Astrocyte (in vitro differentiated cells and primary cell): Measurements from ENCODE around the gene UBR3. TPM values are rescaled to one million over a fixed set of nuclear protein-coding genes. Genes with fewer than 3 reads are reported as not detected.

Experiments
- DNase-seq: peaks from one replicate; pipeline ENCODE4 v3.0.0-alpha.2; 2010; ENCODE audit warnings: low read depth
- FAIRE-seq: peaks from 2 replicates; lab custom pipeline; 2011; peaks lifted over from hg19 to GRCh38; lab: Jason Lieb, UNC
- H2AFZ ChIP-seq: 2 replicates; pipeline ENCODE4 v1.6.0; 2012; ENCODE audit warnings: low read depth, low read length, inconsistent platforms
- H3K27ac ChIP-seq: 2 replicates; pipeline ENCODE4 v1.5.1; 2011; ENCODE audit warnings: low read depth, low read length, inconsistent platforms
- H3K27me3 ChIP-seq: 2 replicates; pipeline ENCODE4 v1.6.0; 2011; ENCODE audit warnings: low read length, inconsistent platforms; ENCODE audit not compliant: insufficient read depth
- H3K36me3 ChIP-seq: 2 replicates; pipeline ENCODE4 v1.5.1; 2011; ENCODE audit warnings: low read length, inconsistent platforms; ENCODE audit not compliant: insufficient read depth
- H3K4me1 ChIP-seq: 2 replicates; pipeline ENCODE4 v1.5.1; 2011; ENCODE audit warnings: low read length, inconsistent platforms; ENCODE audit not compliant: insufficient read depth
- H3K4me2 ChIP-seq: 2 replicates; pipeline ENCODE4 v1.6.0; 2012; ENCODE audit warnings: low read length, inconsistent platforms
- H3K4me3 ChIP-seq: 2 replicates; pipeline ENCODE4 v1.5.1; 2011; ENCODE audit warnings: low read depth, mild to moderate bottlenecking, low read length, inconsistent platforms; ENCODE audit not compliant: insufficient read depth
- H3K79me2 ChIP-seq: 2 replicates; pipeline ENCODE4 v1.6.0; 2012; ENCODE audit warnings: mild to moderate bottlenecking, low read length, inconsistent platforms; ENCODE audit not compliant: insufficient read depth
- H3K9ac ChIP-seq: 2 replicates; pipeline ENCODE4 v1.6.0; 2012; ENCODE audit warnings: mild to moderate bottlenecking, low read length, inconsistent platforms
- H3K9me3 ChIP-seq: 2 replicates; pipeline ENCODE4 v1.5.1; 2012; ENCODE audit warnings: low read depth, mild to moderate bottlenecking, low read length, inconsistent platforms; ENCODE audit not compliant: insufficient read depth
- H4K20me1 ChIP-seq: 2 replicates; pipeline ENCODE4 v1.6.0; 2012; ENCODE audit warnings: low read length, inconsistent platforms; ENCODE audit not compliant: insufficient read depth
- H3K27ac Mint-ChIP-seq: one replicate; pipeline ENCODE4 v1.8.0; 2021; ENCODE audit warnings: mild to moderate bottlenecking, mixed read lengths; ENCODE audit not compliant: unreplicated experiment
- H3K27me3 Mint-ChIP-seq: one replicate; pipeline ENCODE4 v1.8.0; 2021; ENCODE audit warnings: low read depth, mixed read lengths; ENCODE audit not compliant: unreplicated experiment
- H3K36me3 Mint-ChIP-seq: one replicate; pipeline ENCODE4 v1.8.0; 2021; ENCODE audit warnings: low read depth, mixed read lengths; ENCODE audit not compliant: unreplicated experiment
- H3K4me1 Mint-ChIP-seq: one replicate; pipeline ENCODE4 v1.8.0; 2021; ENCODE audit warnings: low read depth, mixed read lengths; ENCODE audit not compliant: unreplicated experiment
- H3K4me3 Mint-ChIP-seq: one replicate; pipeline ENCODE4 v1.8.0; 2021; ENCODE audit warnings: mild to moderate bottlenecking, moderate library complexity, mixed read lengths; ENCODE audit not compliant: unreplicated experiment
- H3K9me3 Mint-ChIP-seq: one replicate; pipeline ENCODE4 v1.8.0; 2021; ENCODE audit warnings: mild to moderate bottlenecking, mixed read lengths; ENCODE audit not compliant: unreplicated experiment
- CTCF ChIP-seq: IDR thresholded peaks from 2 replicates; pipeline ENCODE4 v1.5.1; 2011; ENCODE audit warnings: low read depth, mild to moderate bottlenecking, inconsistent platforms, low read length, moderate library complexity; ENCODE audit not compliant: insufficient read depth
- EZH2 ChIP-seq: IDR thresholded peaks from 2 replicates; pipeline ENCODE4 v1.6.1; 2012; ENCODE audit warnings: mild to moderate bottlenecking, low read length, inconsistent platforms; ENCODE audit not compliant: insufficient read depth
- total RNA-seq: library from RNA; stranded (reverse); gene quantifications from 2 replicates; pipeline ENCODE4 v1.2.1, GENCODE V29; 2021

Gene UBR3
- total RNA-seq, 1 donor from 2014 or later: 18.7 TPM

- Histone ChIP-seq H3K27ac (no peak overlapping the region), H3K9me3 (no peaks in the 10 kb centered on the region), H3K9ac (no peak overlapping the region), H3K4me1 (no peaks in the 10 kb centered on the region), H3K79me2 (no peaks in the 10 kb centered on the region), H4K20me1 (no peaks in the 10 kb centered on the region), H3K36me3 (no peaks in the 10 kb centered on the region), H2AFZ (no peak overlapping the region), H3K27me3 (no peaks in the 10 kb centered on the region), H3K4me3 (no peak overlapping the region), H3K4me2 (no peak overlapping the region)
- TF ChIP-seq CTCF (no peak), EZH2 (no peak)
- Mint-ChIP-seq H3K27ac (no peak overlapping the region), H3K4me1 (peaks cover 12% of the 10 kb centered on the region), H3K27me3 (no peaks in the 10 kb centered on the region), H3K4me3 (no peak overlapping the region), H3K9me3 (no peaks in the 10 kb centered on the region), H3K36me3 (no peaks in the 10 kb centered on the region)
- DNase-seq: no peak
- FAIRE-seq: no peak
Measured at GRCh38 chr2:170086117-170086688, 258.9 kb downstream of the UBR3 start.

DNA sequence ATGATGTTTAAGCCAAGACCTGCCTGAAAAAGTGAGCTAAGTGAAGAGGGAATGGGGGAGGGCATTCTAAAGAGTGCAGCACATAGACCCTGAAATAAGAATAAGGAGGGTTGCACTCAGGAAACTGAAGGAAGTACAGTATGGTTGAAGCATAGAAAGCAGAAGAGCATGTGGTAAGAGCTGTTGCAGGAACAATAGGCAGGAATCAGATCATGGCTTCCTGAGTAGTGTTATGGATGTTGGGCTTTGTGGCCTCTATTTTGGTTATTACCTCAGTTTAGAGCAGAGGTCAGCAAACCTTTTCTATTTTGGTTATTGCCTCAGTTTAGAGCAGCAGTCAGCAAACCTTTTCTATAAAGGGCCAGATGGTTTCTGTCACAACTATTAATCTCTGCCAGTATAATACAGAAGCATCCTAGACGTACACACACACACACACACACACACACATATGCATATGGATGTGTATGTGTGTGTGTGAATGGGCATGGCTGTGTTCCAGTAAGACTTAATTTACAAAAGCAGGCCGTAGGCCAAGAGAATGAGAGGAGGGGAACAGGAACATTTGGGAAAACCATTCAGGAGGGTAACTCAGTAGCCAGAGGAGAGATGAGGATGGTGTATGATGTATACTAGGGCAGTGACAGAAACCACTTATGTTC lies 259.6 kb downstream of the UBR3 start:
- no peaks in the 10 kb centered on the region for H3K79me2 ChIP-seq
- H3K36me3 Mint-ChIP-seq: no peaks in the 10 kb centered on the region
- H2AFZ ChIP-seq: no peak overlapping the region
- H3K27me3 ChIP-seq: no peaks in the 10 kb centered on the region
- FAIRE-seq (no peak), DNase-seq (no peak)
- H3K27me3 Mint-ChIP-seq: no peaks in the 10 kb centered on the region
- H3K4me2 ChIP-seq: no peak overlapping the region
- H3K9me3 ChIP-seq: no peaks in the 10 kb centered on the region
- no peak overlapping the region for H3K4me3 Mint-ChIP-seq
- no peaks in the 10 kb centered on the region for H4K20me1 ChIP-seq
- peaks cover 12% of the 10 kb centered on the region for H3K4me1 Mint-ChIP-seq
- no peaks in the 10 kb centered on the region for H3K4me1 ChIP-seq
- H3K4me3 ChIP-seq: no peak overlapping the region
- TF ChIP-seq EZH2 (no peak), CTCF (no peak)
- H3K36me3 ChIP-seq: no peaks in the 10 kb centered on the region
- H3K9ac ChIP-seq: no peak overlapping the region
- no peak overlapping the region for H3K27ac Mint-ChIP-seq
- H3K27ac ChIP-seq: no peak overlapping the region
- peaks cover under 1% of the 10 kb centered on the region for H3K9me3 Mint-ChIP-seq

GRCh38 chr2:170087413-170087793 lies 260.1 kb downstream of the UBR3 start:
- no peak for FAIRE-seq
- no peak overlapping the region for H3K27ac ChIP-seq
- DNase-seq: no peak

More at GRCh38 chr2:170087413-170087793, 260.1 kb downstream of the UBR3 start:
- no peak overlapping the region for H3K4me2 ChIP-seq
- H2AFZ ChIP-seq: no peak overlapping the region
- Mint-ChIP-seq H3K9me3 (peaks cover 3% of the 10 kb centered on the region), H3K4me3 (no peak overlapping the region), H3K27me3 (no peaks in the 10 kb centered on the region), H3K27ac (no peak overlapping the region), H3K4me1 (peaks cover 16% of the 10 kb centered on the region), H3K36me3 (no peaks in the 10 kb centered on the region)
- no peak overlapping the region for H3K4me3 ChIP-seq
- no peaks in the 10 kb centered on the region for H4K20me1 ChIP-seq
- TF ChIP-seq CTCF: no peak
- H3K4me1 ChIP-seq: no peaks in the 10 kb centered on the region
- no peak overlapping the region for H3K9ac ChIP-seq
- no peaks in the 10 kb centered on the region for H3K36me3 ChIP-seq
- no peaks in the 10 kb centered on the region for H3K79me2 ChIP-seq
- no peaks in the 10 kb centered on the region for H3K27me3 ChIP-seq
- no peaks in the 10 kb centered on the region for H3K9me3 ChIP-seq
